HepG2 (cell line): ENCODE data around the gene EXOC7. TPM values are rescaled to one million over a fixed set of nuclear protein-coding genes. Genes with fewer than 3 reads are reported as not detected.

Experiments used
- ATAC-seq: fragments of 200-7000 bp; cut with Tn5 transposase; 3 replicates; pipeline ENCODE4 v1.9.1; 2020; ENCODE audit warnings: mild to moderate bottlenecking, moderate library complexity
- BruUV-seq: library from RNA; stranded (reverse); fragments of 400-500 nt; replicated peaks from 2 replicates; lab custom pipeline; 2021; lab: Mats Ljungman, UMichigan
- CTCF ChIA-PET: fragments of 300-600 bp; formaldehyde crosslinking; extraction: SDS; loops from one replicate; lab custom pipeline; 2021; ENCODE audit warnings: low total read pairs, inconsistent platforms, low intra/inter-chr PET ratio; lab: Yijun Ruan, JAX
- POLR2A ChIA-PET: fragments of 350-600 bp; sonication (Branson Sonifier 250); formaldehyde crosslinking; loops from one replicate; lab custom pipeline; 2020; ENCODE audit warnings: antibody characterized with exemption, inconsistent platforms; lab: Yijun Ruan, JAX
- DNase-seq: peaks from one replicate; pipeline ENCODE4 v3.0.0-alpha.2; 2015; ENCODE audit warnings: low spot score
- FAIRE-seq: peaks from 3 replicates; lab custom pipeline; 2011; peaks lifted over from hg19 to GRCh38; lab: Jason Lieb, UNC
- H2AFZ ChIP-seq: one replicate; pipeline ENCODE4 v1.6.1; 2011; ENCODE audit warnings: low read length, inconsistent platforms
- H3K27ac ChIP-seq: fragments of 300-600 bp; 3 replicates; pipeline ENCODE4 v1.8.0; 2011; ENCODE audit warnings: mixed run types, mild to moderate bottlenecking, mixed read lengths, low read length, inconsistent platforms; ENCODE audit not compliant: insufficient read depth; ENCODE audit errors: extremely low read length
- H3K27me3 ChIP-seq, 2 experiments: fragments of 200-600 bp in 1 of 2; 2 replicates in 1 of 2; 3 replicates in 1 of 2; pipeline versions ENCODE4 v1.6.0 to v1.8.0; 2011; ENCODE audit warnings: low read length in 2 of 2, mild to moderate bottlenecking in 2 of 2, moderate library complexity in 2 of 2, inconsistent platforms in 1 of 2; ENCODE audit not compliant: insufficient read depth in 2 of 2, control insufficient read depth in 1 of 2
- H3K36me3 ChIP-seq, 2 experiments: fragments of 200-600 bp in 1 of 2; replicated peaks in 1 of 2; 2 replicates in 1 of 2; 3 replicates in 1 of 2; pipeline versions ENCODE4 v1.5.1 to v1.8.0; 2011; ENCODE audit warnings: low read length in 2 of 2, inconsistent platforms in 1 of 2; ENCODE audit not compliant: insufficient read depth in 2 of 2, control insufficient read depth in 1 of 2
- H3K4me1 ChIP-seq: 2 replicates; pipeline ENCODE4 v1.5.1; 2012; ENCODE audit warnings: low read length, inconsistent platforms; ENCODE audit not compliant: insufficient read depth
- H3K4me2 ChIP-seq: 2 replicates; pipeline ENCODE4 v1.6.0; 2011; ENCODE audit warnings: low read depth, low read length, inconsistent platforms
- H3K4me3 ChIP-seq, 3 experiments: fragments of 200-600 bp in 1 of 3; sonication (generic), shearing (Covaris generic) in 1 of 3; replicated peaks in 1 of 3; 2 replicates each; pipeline ENCODE4 v1.5.1; 2011 to 2016; ENCODE audit warnings: low read length in 3 of 3, inconsistent platforms in 2 of 3, low read depth in 2 of 3, mild to moderate bottlenecking in 2 of 3, control low read depth in 1 of 3, mixed read lengths in 1 of 3; ENCODE audit not compliant: insufficient read depth in 1 of 3
- H3K79me2 ChIP-seq: one replicate; pipeline ENCODE4 v1.6.1; 2011; ENCODE audit warnings: low read length, inconsistent platforms; ENCODE audit not compliant: insufficient read depth
- H3K9ac ChIP-seq: 2 replicates; pipeline ENCODE4 v1.6.0; 2011; ENCODE audit warnings: mild to moderate bottlenecking, low read depth, low read length, inconsistent platforms; ENCODE audit not compliant: insufficient read depth
- H3K9me3 ChIP-seq: 2 replicates; pipeline ENCODE4 v1.5.1; 2012; ENCODE audit warnings: mild to moderate bottlenecking, low read length
- H4K20me1 ChIP-seq: 2 replicates; pipeline ENCODE4 v1.6.0; 2011; ENCODE audit warnings: inconsistent platforms, mild to moderate bottlenecking, low read length, moderate library complexity; ENCODE audit not compliant: insufficient read depth
- AGO2 ChIP-seq: fragments of 200-400 bp; formaldehyde crosslinking; optimal IDR thresholded peaks from 2 replicates; pipeline ENCODE3; 2017; ENCODE audit warnings: mild to moderate bottlenecking, low read depth, low read length, moderate library complexity
- RFX1 ChIP-seq: fragments of 450-650 bp; IDR thresholded peaks from 2 replicates; pipeline ENCODE4 v1.6.1; 2017
- ZNF616 ChIP-seq: sonication (generic); formaldehyde crosslinking; IDR thresholded peaks from 2 replicates; pipeline ENCODE4 v1.5.0; 2020; ENCODE audit warnings: low read depth, mild to moderate bottlenecking, missing genetic modification reagents
- WGBS: methylation state at CpG from one replicate; pipeline ENCODE4 v1.1.6; 2017; ENCODE audit warnings: low lambda C conversion rate; 5-methylcytosine and 5-hydroxymethylcytosine counted together
- in situ Hi-C: cut with HindIII; loops from 2 replicates; pipeline ENCODE4 v1.10.0; 2017; ENCODE audit warnings: low pct_unique_long_range_greater_than_20kb; ENCODE audit not compliant: extremely low pct_ligation_motif_present
- intact Hi-C: fragments of 100-400 bp; cut with micrococcal nuclease; formaldehyde crosslinking; loops from one replicate; pipeline ENCODE4 v1.10.0; 2022; ENCODE audit not compliant: unreplicated experiment
- polyA plus RNA-seq, 8 experiments: library from polyadenylated mRNA; depleted of rRNA in 3 of 8; stranded (reverse) in 7 of 8; unstranded in 1 of 8; fragments of >200 nt; fragmentation: Illumina TruSeq in 4 of 8; extraction: Trizol in 4 of 8; gene quantifications; 2 replicates each; pipeline versions ENCODE4 v1.2.1 to v1.2.3, GENCODE V29; 2011 to 2016; ENCODE audit warnings: low read depth in 4 of 8, missing spikeins in 1 of 8, mixed read lengths in 1 of 8; ENCODE audit not compliant: insufficient read depth in 1 of 8
- total RNA-seq, 5 experiments: library from RNA; depleted of rRNA; stranded (reverse); fragments of >200 nt; fragmentation: Illumina TruSeq; extraction: Trizol; gene quantifications; 2 replicates each; pipeline ENCODE4 v1.2.3, GENCODE V29; 2016; ENCODE audit warnings: low read depth in 1 of 5
- TF ChIP-seq, protein P1 (sequence below): sonication (generic); formaldehyde crosslinking; IDR thresholded peaks from 2 replicates; pipeline ENCODE4 v1.4.0; 2020; ENCODE audit warnings: missing genetic modification reagents
- TF ChIP-seq, protein P2 (sequence below): sonication (generic); formaldehyde crosslinking; IDR thresholded peaks from 2 replicates; pipeline ENCODE4 v1.4.0; 2020; ENCODE audit warnings: missing genetic modification reagents

The EXOC7 gene
- total and polyA plus RNA-seq, 2 of the 13 experiments (the other 11 are each of a cell fraction or from before 2014, with no cell fraction given) = 86.9 to 116 TPM

DNA sequence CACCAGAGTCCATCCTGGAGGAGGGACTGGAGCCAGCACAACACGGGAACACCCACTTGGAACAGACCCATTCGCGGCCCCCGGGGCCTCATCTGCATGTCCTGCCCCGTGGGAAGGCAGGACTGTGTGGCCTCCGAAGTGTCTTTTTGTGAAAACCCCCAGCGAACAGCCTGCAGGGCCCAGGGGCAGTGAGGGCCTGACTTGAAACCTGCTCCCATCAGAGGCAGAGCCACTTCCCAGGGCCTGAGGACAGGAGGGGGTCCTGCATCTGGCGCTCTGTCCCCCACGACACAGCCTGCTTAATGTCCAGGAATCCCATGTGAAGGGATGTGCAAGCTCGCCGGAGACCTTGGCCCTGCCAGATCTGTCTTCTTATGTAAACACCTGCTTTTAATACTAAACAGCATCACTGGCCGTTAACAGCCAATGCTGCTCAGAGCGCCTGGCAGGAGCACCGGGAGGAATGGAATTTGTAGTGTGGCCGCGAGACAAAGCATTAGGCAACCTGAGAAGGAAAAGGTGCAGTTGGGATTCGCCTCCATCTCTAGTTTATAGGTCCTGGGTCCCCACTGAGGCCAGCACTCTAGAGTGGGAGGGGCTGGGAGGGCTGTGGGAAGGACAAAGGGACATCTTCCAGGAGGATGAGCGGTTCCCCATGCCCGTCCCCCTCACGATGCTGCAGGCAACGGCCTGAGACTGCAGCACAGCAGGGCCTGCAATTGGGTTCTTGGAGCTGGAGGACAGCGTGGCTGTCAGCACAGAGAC is 66.9 kb downstream of the EXOC7 start:
- CTCF ChIA-PET = no interaction called here
- Histone ChIP-seq H2AFZ (no peak overlapping the region), H3K9me3 (no peaks in the 10 kb centered on the region), H3K4me2 (no peak overlapping the region), H3K36me3 (peaks cover 22 to 43% of the 10 kb centered on the region in 2 experiments), H3K27me3 (no peaks in the 10 kb centered on the region), H3K4me3 (no peak overlapping the region), H3K9ac (no peak overlapping the region), H3K79me2 (no peaks in the 10 kb centered on the region), H3K27ac (no peak overlapping the region), H4K20me1 (no peaks in the 10 kb centered on the region), H3K4me1 (peaks cover 24% of the 10 kb centered on the region)
- TF ChIP-seq, protein P1, sequence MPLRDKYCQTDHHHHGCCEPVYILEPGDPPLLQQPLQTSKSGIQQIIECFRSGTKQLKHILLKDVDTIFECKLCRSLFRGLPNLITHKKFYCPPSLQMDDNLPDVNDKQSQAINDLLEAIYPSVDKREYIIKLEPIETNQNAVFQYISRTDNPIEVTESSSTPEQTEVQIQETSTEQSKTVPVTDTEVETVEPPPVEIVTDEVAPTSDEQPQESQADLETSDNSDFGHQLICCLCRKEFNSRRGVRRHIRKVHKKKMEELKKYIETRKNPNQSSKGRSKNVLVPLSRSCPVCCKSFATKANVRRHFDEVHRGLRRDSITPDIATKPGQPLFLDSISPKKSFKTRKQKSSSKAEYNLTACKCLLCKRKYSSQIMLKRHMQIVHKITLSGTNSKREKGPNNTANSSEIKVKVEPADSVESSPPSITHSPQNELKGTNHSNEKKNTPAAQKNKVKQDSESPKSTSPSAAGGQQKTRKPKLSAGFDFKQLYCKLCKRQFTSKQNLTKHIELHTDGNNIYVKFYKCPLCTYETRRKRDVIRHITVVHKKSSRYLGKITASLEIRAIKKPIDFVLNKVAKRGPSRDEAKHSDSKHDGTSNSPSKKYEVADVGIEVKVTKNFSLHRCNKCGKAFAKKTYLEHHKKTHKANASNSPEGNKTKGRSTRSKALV (CRISPR knock-in tag) = no peak
- TF ChIP-seq ZNF616 (CRISPR knock-in tag) (no peak), AGO2 (peak; percentile 54), RFX1 (no peak)
- TF ChIP-seq, protein P2, sequence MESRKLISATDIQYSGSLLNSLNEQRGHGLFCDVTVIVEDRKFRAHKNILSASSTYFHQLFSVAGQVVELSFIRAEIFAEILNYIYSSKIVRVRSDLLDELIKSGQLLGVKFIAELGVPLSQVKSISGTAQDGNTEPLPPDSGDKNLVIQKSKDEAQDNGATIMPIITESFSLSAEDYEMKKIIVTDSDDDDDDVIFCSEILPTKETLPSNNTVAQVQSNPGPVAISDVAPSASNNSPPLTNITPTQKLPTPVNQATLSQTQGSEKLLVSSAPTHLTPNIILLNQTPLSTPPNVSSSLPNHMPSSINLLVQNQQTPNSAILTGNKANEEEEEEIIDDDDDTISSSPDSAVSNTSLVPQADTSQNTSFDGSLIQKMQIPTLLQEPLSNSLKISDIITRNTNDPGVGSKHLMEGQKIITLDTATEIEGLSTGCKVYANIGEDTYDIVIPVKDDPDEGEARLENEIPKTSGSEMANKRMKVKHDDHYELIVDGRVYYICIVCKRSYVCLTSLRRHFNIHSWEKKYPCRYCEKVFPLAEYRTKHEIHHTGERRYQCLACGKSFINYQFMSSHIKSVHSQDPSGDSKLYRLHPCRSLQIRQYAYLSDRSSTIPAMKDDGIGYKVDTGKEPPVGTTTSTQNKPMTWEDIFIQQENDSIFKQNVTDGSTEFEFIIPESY (CRISPR knock-in tag) = peak; percentile 21; the same call in 1 of the 2 replicates
- intact Hi-C loops = no loop called here
- POLR2A ChIA-PET = no interaction called here
- in situ Hi-C loops = no loop called here
- ATAC-seq = no peak
- no peak for FAIRE-seq
- no peak for DNase-seq
- no TSS peak for BruUV-seq
- WGBS = 90% methylated on average over 20 of the region's 22 CpGs
